Osteoblast (primary cell): ENCODE data around the gene MAGI1. TPM values are rescaled to one million over a fixed set of nuclear protein-coding genes. Genes with fewer than 3 reads are reported as not detected.

Source experiments
- DNase-seq: peaks from one replicate; pipeline ENCODE4 v3.0.0; 2011; ENCODE audit warnings: low spot score, mixed read lengths; ENCODE audit not compliant: insufficient read length; ENCODE audit errors: missing footprints
- H2AFZ ChIP-seq: 2 replicates; pipeline ENCODE4 v1.6.0; 2011; ENCODE audit warnings: mild to moderate bottlenecking, low read length
- H3K27ac ChIP-seq: 2 replicates; pipeline ENCODE4 v1.5.1; 2011; ENCODE audit warnings: mild to moderate bottlenecking, low read depth, low read length, moderate library complexity
- H3K27me3 ChIP-seq: 2 replicates; pipeline ENCODE4 v1.6.0; 2012; ENCODE audit warnings: mild to moderate bottlenecking, control low read depth, inconsistent platforms, low read length, moderate library complexity; ENCODE audit not compliant: insufficient read depth
- H3K36me3 ChIP-seq: 2 replicates; pipeline ENCODE4 v1.5.1; 2011; ENCODE audit warnings: mild to moderate bottlenecking, low read length, control low read depth, moderate library complexity; ENCODE audit not compliant: insufficient read depth
- H3K4me1 ChIP-seq: 2 replicates; pipeline ENCODE4 v1.5.1; 2011; ENCODE audit warnings: mild to moderate bottlenecking, low read length, control low read depth, moderate library complexity; ENCODE audit not compliant: insufficient read depth
- H3K4me2 ChIP-seq: 2 replicates; pipeline ENCODE4 v1.6.0; 2011; ENCODE audit warnings: mild to moderate bottlenecking, low read length; ENCODE audit not compliant: insufficient read depth
- H3K4me3 ChIP-seq: fragments of 200-600 bp; sonication (generic); 3 replicates; pipeline ENCODE4 v1.5.1; 2012; ENCODE audit warnings: mild to moderate bottlenecking, low read length, inconsistent platforms; ENCODE audit not compliant: insufficient read depth
- H3K79me2 ChIP-seq: 2 replicates; pipeline ENCODE4 v1.6.0; 2012; ENCODE audit warnings: mild to moderate bottlenecking, low read length, control low read depth, inconsistent platforms; ENCODE audit not compliant: insufficient read depth
- H3K9me3 ChIP-seq: 2 replicates; pipeline ENCODE4 v1.5.1; 2011; ENCODE audit warnings: low read depth, low read length, control low read depth
- H4K20me1 ChIP-seq: 2 replicates; pipeline ENCODE4 v1.6.0; 2012; ENCODE audit warnings: mild to moderate bottlenecking, low read length, control low read depth; ENCODE audit not compliant: insufficient read depth
- total RNA-seq: library from RNA; depleted of rRNA; stranded (reverse); fragments of >200 nt; gene quantifications from 2 replicates; pipeline ENCODE4 v1.2.3, GENCODE V29; 2012
- TF ChIP-seq, protein P1 (sequence below): IDR thresholded peaks from 2 replicates; pipeline ENCODE4 v1.5.1; 2011; ENCODE audit warnings: mild to moderate bottlenecking, low read depth, low read length, moderate library complexity; ENCODE audit errors: extremely low read depth

MAGI1 gene
- total RNA-seq, 1 donor = 66.6 TPM

DNA sequence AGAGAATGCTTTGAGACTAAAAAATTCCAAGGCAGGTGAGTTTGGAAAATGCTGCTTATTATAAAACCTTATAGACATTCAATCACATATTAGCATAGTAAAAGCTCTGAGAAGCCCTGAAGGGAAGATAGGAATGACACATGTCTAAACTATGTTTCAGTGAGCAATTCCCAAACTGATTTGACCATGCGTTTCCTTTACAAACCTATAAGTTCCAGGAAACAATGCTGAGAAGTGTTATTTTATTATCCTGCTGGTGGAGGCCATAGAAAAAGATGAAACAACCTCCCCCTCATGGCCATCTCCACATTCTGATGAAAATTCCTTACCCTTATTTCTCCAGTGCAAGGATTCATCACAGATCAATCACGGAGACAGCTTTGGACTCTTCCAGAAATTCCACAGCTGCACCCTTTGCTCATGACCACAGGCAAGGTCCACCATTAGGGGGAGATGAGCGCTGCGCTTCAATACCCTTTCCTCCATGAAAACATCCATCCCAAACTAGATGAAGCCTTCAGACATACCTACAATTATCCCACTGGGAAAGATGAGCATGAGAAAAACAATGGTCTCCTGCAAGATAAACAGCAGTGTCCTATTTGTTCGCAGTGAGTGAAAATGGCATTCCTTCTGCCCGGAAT is 372.1 kb downstream of the MAGI1 start:
- no peaks in the 10 kb centered on the region for H3K27me3 ChIP-seq
- no peaks in the 10 kb centered on the region for H3K9me3 ChIP-seq
- no peak overlapping the region for H2AFZ ChIP-seq
- H4K20me1 ChIP-seq = peaks cover 55% of the 10 kb centered on the region
- no peaks in the 10 kb centered on the region for H3K36me3 ChIP-seq
- no peak overlapping the region for H3K4me3 ChIP-seq
- H3K79me2 ChIP-seq = peaks cover 12% of the 10 kb centered on the region
- H3K4me1 ChIP-seq = peaks cover 12% of the 10 kb centered on the region
- TF ChIP-seq, protein P1, sequence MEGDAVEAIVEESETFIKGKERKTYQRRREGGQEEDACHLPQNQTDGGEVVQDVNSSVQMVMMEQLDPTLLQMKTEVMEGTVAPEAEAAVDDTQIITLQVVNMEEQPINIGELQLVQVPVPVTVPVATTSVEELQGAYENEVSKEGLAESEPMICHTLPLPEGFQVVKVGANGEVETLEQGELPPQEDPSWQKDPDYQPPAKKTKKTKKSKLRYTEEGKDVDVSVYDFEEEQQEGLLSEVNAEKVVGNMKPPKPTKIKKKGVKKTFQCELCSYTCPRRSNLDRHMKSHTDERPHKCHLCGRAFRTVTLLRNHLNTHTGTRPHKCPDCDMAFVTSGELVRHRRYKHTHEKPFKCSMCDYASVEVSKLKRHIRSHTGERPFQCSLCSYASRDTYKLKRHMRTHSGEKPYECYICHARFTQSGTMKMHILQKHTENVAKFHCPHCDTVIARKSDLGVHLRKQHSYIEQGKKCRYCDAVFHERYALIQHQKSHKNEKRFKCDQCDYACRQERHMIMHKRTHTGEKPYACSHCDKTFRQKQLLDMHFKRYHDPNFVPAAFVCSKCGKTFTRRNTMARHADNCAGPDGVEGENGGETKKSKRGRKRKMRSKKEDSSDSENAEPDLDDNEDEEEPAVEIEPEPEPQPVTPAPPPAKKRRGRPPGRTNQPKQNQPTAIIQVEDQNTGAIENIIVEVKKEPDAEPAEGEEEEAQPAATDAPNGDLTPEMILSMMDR = peak; percentile 5
- no peak for DNase-seq
- no peak overlapping the region for H3K4me2 ChIP-seq
- H3K27ac ChIP-seq = no peak overlapping the region

- Histone ChIP-seq H3K79me2 (peaks cover 10% of the 10 kb centered on the region), H3K4me2 (no peak overlapping the region), H2AFZ (no peak overlapping the region), H3K9me3 (no peaks in the 10 kb centered on the region), H3K27ac (no peak overlapping the region), H3K4me3 (no peak overlapping the region), H4K20me1 (peaks cover 52% of the 10 kb centered on the region), H3K27me3 (no peaks in the 10 kb centered on the region), H3K36me3 (no peaks in the 10 kb centered on the region), H3K4me1 (peaks cover 12% of the 10 kb centered on the region)
- TF ChIP-seq, protein P1 = no peak
- DNase-seq = no peak
Measured at GRCh38 chr3:65665915-65666314, 372.8 kb downstream of the MAGI1 start.

GRCh38 chr3:65664931-65665330 is 373.8 kb downstream of the MAGI1 start:
- no peaks in the 10 kb centered on the region for H3K36me3 ChIP-seq
- no peaks in the 10 kb centered on the region for H3K9me3 ChIP-seq
- no peak overlapping the region for H3K4me2 ChIP-seq
- no peaks in the 10 kb centered on the region for H3K27me3 ChIP-seq
- DNase-seq = no peak
- H3K4me1 ChIP-seq = peaks cover 12% of the 10 kb centered on the region
- peaks cover 51% of the 10 kb centered on the region for H4K20me1 ChIP-seq
- peaks cover 10% of the 10 kb centered on the region for H3K79me2 ChIP-seq
- H3K4me3 ChIP-seq = no peak overlapping the region
- no peak overlapping the region for H3K27ac ChIP-seq
- TF ChIP-seq, protein P1 = no peak
- H2AFZ ChIP-seq = no peak overlapping the region

- no peak for DNase-seq
- H2AFZ ChIP-seq = no peak overlapping the region
Measured at GRCh38 chr3:65664446-65664845, 374.3 kb downstream of the MAGI1 start.

More at GRCh38 chr3:65664446-65664845, 374.3 kb downstream of the MAGI1 start:
- Histone ChIP-seq H3K27me3 (no peaks in the 10 kb centered on the region), H3K4me2 (no peak overlapping the region), H3K27ac (no peak overlapping the region), H3K36me3 (no peaks in the 10 kb centered on the region), H4K20me1 (peaks cover 46% of the 10 kb centered on the region), H3K79me2 (peaks cover 12% of the 10 kb centered on the region), H3K4me3 (no peak overlapping the region), H3K4me1 (peaks cover 12% of the 10 kb centered on the region), H3K9me3 (no peaks in the 10 kb centered on the region)
- TF ChIP-seq, protein P1 = no peak
